PC-9 (cell line): ENCODE results near the gene BASP1. TPM values are rescaled to one million over a fixed set of nuclear protein-coding genes. Genes with fewer than 3 reads are reported as not detected.

ENCODE experiments used
- Bru-seq: library from RNA; stranded (reverse); fragments of 400-500 nt; gene quantifications from one replicate; lab custom pipeline; 2021; lab: Mats Ljungman, UMichigan
- BruChase-seq, 2 experiments: library from RNA; stranded (reverse); fragments of 400-500 nt; gene quantifications; one replicate each; lab custom pipeline; 2021; lab: Mats Ljungman, UMichigan
- BruUV-seq: library from RNA; stranded (reverse); fragments of 400-500 nt; replicated peaks from 2 replicates; lab custom pipeline; 2021; lab: Mats Ljungman, UMichigan
- CTCF ChIA-PET: fragments of 300-600 bp; sonication (Branson Sonifier 250); formaldehyde crosslinking; loops from one replicate; lab custom pipeline; 2022; ENCODE audit warnings: antibody characterized with exemption; lab: Charles Lee
- POLR2A ChIA-PET: fragments of 300-600 bp; sonication (Branson Sonifier 250); formaldehyde crosslinking; loops from one replicate; lab custom pipeline; 2022; ENCODE audit warnings: antibody characterized with exemption; ENCODE audit not compliant: unreplicated experiment; lab: Charles Lee
- DNase-seq, 2 experiments: peaks; one replicate each; pipeline versions ENCODE4 v3.0.0 to v3.0.0-alpha.2; 2015 to 2022; ENCODE audit warnings: mixed read lengths in 1 of 2
- H2AFZ ChIP-seq: fragments of 200-600 bp; sonication (generic); 2 replicates; pipeline ENCODE4 v1.8.1; 2017; ENCODE audit warnings: antibody characterized with exemption
- H3F3A ChIP-seq: fragments of 200-600 bp; sonication (generic); 2 replicates; pipeline ENCODE4 v1.8.1; 2017; ENCODE audit warnings: antibody characterized with exemption, mild to moderate bottlenecking, low read depth; ENCODE audit not compliant: insufficient read depth
- H3K27ac ChIP-seq: fragments of 200-600 bp; sonication (generic); 2 replicates; pipeline ENCODE4 v1.6.1; 2016; ENCODE audit warnings: mixed run types
- H3K27me3 ChIP-seq: fragments of 200-600 bp; sonication (generic); 2 replicates; pipeline ENCODE4 v1.6.1; 2016; ENCODE audit warnings: low read depth, mixed run types; ENCODE audit not compliant: insufficient read depth
- H3K36me3 ChIP-seq: fragments of 200-600 bp; sonication (generic); 2 replicates; pipeline ENCODE4 v1.6.1; 2016; ENCODE audit warnings: low read depth, mixed run types
- H3K4me1 ChIP-seq: fragments of 200-600 bp; sonication (generic); replicated peaks from 2 replicates; pipeline ENCODE4 v1.6.1; 2016; ENCODE audit warnings: mixed run types; ENCODE audit not compliant: insufficient read depth
- H3K4me2 ChIP-seq: fragments of 200-600 bp; sonication (generic); 2 replicates; pipeline ENCODE4 v1.6.1; 2017; ENCODE audit warnings: mixed run types
- H3K4me3 ChIP-seq: fragments of 200-600 bp; sonication (generic); 2 replicates; pipeline ENCODE4 v1.6.1; 2016; ENCODE audit warnings: mixed run types
- H3K79me2 ChIP-seq: fragments of 200-600 bp; sonication (generic); 2 replicates; pipeline ENCODE4 v1.6.1; 2017; ENCODE audit warnings: low read depth, mixed run types
- H3K9me2 ChIP-seq: fragments of 200-600 bp; sonication (generic); 2 replicates; pipeline ENCODE4 v1.8.1; 2017; ENCODE audit warnings: mild to moderate bottlenecking; ENCODE audit not compliant: insufficient read depth
- H3K9me3 ChIP-seq: fragments of 200-600 bp; sonication (generic); 2 replicates; pipeline ENCODE4 v1.8.1; 2016; ENCODE audit warnings: low read depth; ENCODE audit not compliant: insufficient read depth
- H4K20me1 ChIP-seq: fragments of 200-600 bp; sonication (generic); 2 replicates; pipeline ENCODE4 v1.8.1; 2017; ENCODE audit not compliant: insufficient read depth
- CTCF ChIP-seq: fragments of 200-600 bp; sonication (generic); conservative IDR thresholded peaks from 2 replicates; pipeline ENCODE4 v1.6.1; 2017; ENCODE audit warnings: mixed run types, antibody characterized with exemption, mild to moderate bottlenecking, moderate library complexity
- EZH2 ChIP-seq: fragments of 200-600 bp; sonication (generic); IDR thresholded peaks from 2 replicates; pipeline ENCODE4 v1.8.0; 2017; ENCODE audit warnings: antibody characterized with exemption, low read depth
- intact Hi-C: fragments of 100-400 bp; cut with micrococcal nuclease; formaldehyde crosslinking; loops from one replicate; pipeline ENCODE4 v1.10.0; 2022; ENCODE audit not compliant: unreplicated experiment
- long read RNA-seq: library from polyadenylated mRNA; stranded (forward); transcript quantifications from one replicate; pipeline ENCODE4 v2.0.0, GENCODE V29; 2022
- total RNA-seq: library from RNA; stranded (reverse); gene quantifications from 2 replicates; pipeline ENCODE4 v1.2.3, GENCODE V29; 2021

Gene BASP1
- total RNA-seq (not detected in 2 replicates), Bru-seq, nascent RNA (percentile 9 among the genes with signal in this experiment), BruChase-seq, experiment 1, labeled RNA remaining after a 2-hour chase (percentile 7 among the genes with signal in this experiment), BruChase-seq, experiment 2, labeled RNA remaining after a 6-hour chase (percentile 3 among the genes with signal in this experiment)
- long read RNA-seq, result 0 reads

GRCh38 chr5:17217493-17218352 is at the start of gene BASP1:
Gene BASP1, plus strand, starts transcription at chr5:17217631. Its CDS starts 57,586 bp downstream, at chr5:17275217.
- Histone ChIP-seq H3K27me3 (no peaks in the 10 kb centered on the region), H4K20me1 (no peaks in the 10 kb centered on the region), H2AFZ (no peak within 1 kb of the TSS), H3K27ac (no peak within 1 kb of the TSS), H3K4me3 (no peak within 1 kb of the TSS), H3F3A (peaks cover 6% of the 10 kb centered on the region; the same call in 1 of the 2 replicates), H3K4me2 (no peak within 1 kb of the TSS), H3K4me1 (no peaks in the 10 kb centered on the region), H3K79me2 (no peaks in the 10 kb centered on the region), H3K9me3 (no peaks in the 10 kb centered on the region), H3K36me3 (no peaks in the 10 kb centered on the region), H3K9me2 (no peaks in the 10 kb centered on the region)
- ChIA-PET CTCF (no interaction called here), POLR2A (no interaction called here)
- intact Hi-C loops, result loop anchor here (5.0 to 10.0 kb wide), 2 partner anchors 895 to 1477 kb away; no protein-coding TSS in a partner anchor
- TF ChIP-seq EZH2 (no peak), CTCF (no peak)
- no TSS peak for BruUV-seq
- no peak for DNase-seq

- H3K9me2 ChIP-seq, result no peaks in the 10 kb centered on the region
- intact Hi-C loops, result no loop called here
- no TSS peak for BruUV-seq
Measured at GRCh38 chr5:17169507-17169906, 47.9 kb upstream of the BASP1 start.

More at GRCh38 chr5:17169507-17169906, 47.9 kb upstream of the BASP1 start:
- Histone ChIP-seq H3K4me1 (no peaks in the 10 kb centered on the region; the same call in 1 of the 2 replicates), H3K79me2 (no peaks in the 10 kb centered on the region), H3K4me3 (no peak overlapping the region), H3K27ac (no peak overlapping the region), H3K4me2 (no peak overlapping the region), H2AFZ (no peak overlapping the region), H3K36me3 (no peaks in the 10 kb centered on the region), H3K9me3 (no peaks in the 10 kb centered on the region), H3K27me3 (no peaks in the 10 kb centered on the region), H4K20me1 (no peaks in the 10 kb centered on the region), H3F3A (peaks cover 5% of the 10 kb centered on the region; the same call in 1 of the 2 replicates)
- ChIA-PET CTCF (interaction anchor here (0.6 kb wide), 1 partner anchor 21 kb away, joined by 6 read pairs; no protein-coding TSS in a partner anchor), POLR2A (interaction anchor here (0.7 kb wide), 1 partner anchor 12 kb away, joined by 4 read pairs; no protein-coding TSS in a partner anchor)
- no peak for DNase-seq
- no peak for TF ChIP-seq EZH2
- TF ChIP-seq CTCF, result no peak
